Esophagus squamous epithelium (tissue), 5 donors: Measurements from ENCODE around the gene FBXW5. TPM values are rescaled to one million over a fixed set of nuclear protein-coding genes. Genes with fewer than 3 reads are reported as not detected.

Experiments
- DNase-seq: peaks from one replicate; lab custom pipeline; 2025; lab: John Stamatoyannopoulos, UW
- H3K27ac ChIP-seq, 4 donors: fragments of 200-600 bp; sonication (generic); one replicate each; pipeline ENCODE4 v1.5.1; 2016 to 2019; ENCODE audit warnings: mild to moderate bottlenecking in 1 of 4
- H3K27me3 ChIP-seq, 4 donors: fragments of 200-600 bp; sonication (generic); 1 replicate in 3 of 4; 2 replicates in 1 of 4; pipeline versions ENCODE4 v1.5.1 to v1.6.0; 2017 to 2021; ENCODE audit warnings: antibody characterized with exemption in 1 of 4
- H3K36me3 ChIP-seq, 3 donors: fragments of 200-600 bp; sonication (generic); one replicate each; pipeline ENCODE4 v1.5.1; 2016 to 2019
- H3K4me1 ChIP-seq, 3 donors: fragments of 200-600 bp; sonication (generic); one replicate each; pipeline ENCODE4 v1.5.1; 2017 to 2019
- H3K4me3 ChIP-seq, 4 donors: fragments of 200-600 bp; sonication (generic); 1 replicate in 3 of 4; 2 replicates in 1 of 4; pipeline ENCODE4 v1.5.1; 2016 to 2019; ENCODE audit warnings: mild to moderate bottlenecking in 2 of 4, moderate library complexity in 1 of 4
- H3K9me3 ChIP-seq, 3 donors: fragments of 200-600 bp; sonication (generic); one replicate each; pipeline ENCODE4 v1.5.1; 2016 to 2019
- CTCF ChIP-seq, 6 experiments: fragments of 450-650 bp in 4 of 6; fragments of 200-600 bp in 2 of 6; sonication (generic) in 2 of 6; IDR thresholded peaks; one replicate each; pipeline ENCODE4 v1.5.1; 2016 to 2019; ENCODE audit warnings: antibody characterized with exemption in 6 of 6, mild to moderate bottlenecking in 4 of 6, moderate library complexity in 4 of 6
- POLR2A ChIP-seq, 4 donors: fragments of 450-650 bp; IDR thresholded peaks; one replicate each; pipeline ENCODE4 v1.6.1; 2017; ENCODE audit warnings: antibody characterized with exemption in 4 of 4, mild to moderate bottlenecking in 4 of 4, moderate library complexity in 3 of 4
- WGBS, 2 donors: methylation state at CpG; one replicate each; pipeline ENCODE4 v1.1.5; 2018; 5-methylcytosine and 5-hydroxymethylcytosine counted together
- intact Hi-C: fragments of 100-400 bp; cut with DNase I; formaldehyde crosslinking; loops from one replicate; pipeline ENCODE4 v1.15.0; 2022
- total RNA-seq, 4 donors: library from RNA; depleted of rRNA; stranded (reverse); fragments of >200 nt; gene quantifications; one replicate each; pipeline ENCODE4 v1.1.0, GENCODE V29; 2016
- donor health status: DM: yes; HTN: yes; CAD: no.

Gene FBXW5
- total RNA-seq, 4 donors from 2014 or later: 146 to 210 (median 163) TPM

GRCh38 chr9:136984464-136985026 is 40.0 kb upstream of the FBXW5 start:
- TF ChIP-seq POLR2A (IDR thresholded peaks at IDR 0.05): no peak
- no peak for TF ChIP-seq CTCF (IDR thresholded peaks at IDR 0.05)
- Histone ChIP-seq H3K4me1 (peaks cover 0 to 20% (median 0%) of the 10 kb centered on the region in 3 donors), H3K4me3 (no peak overlapping the region), H3K27ac (no peak overlapping the region), H3K9me3 (no peaks in the 10 kb centered on the region), H3K27me3 (peaks cover 3 to 63% (median 17%) of the 10 kb centered on the region in 4 donors), H3K36me3 (no peaks in the 10 kb centered on the region)
- intact Hi-C loops: no loop called here
- DNase-seq: no peak
- 48 to 54% methylated on average over 9 to 12 of the region's 29 CpGs for WGBS, 2 donors

GRCh38 chr9:136983656-136984314 is 39.2 kb upstream of the FBXW5 start:
- peaks cover 0 to 27% (median 0%) of the 10 kb centered on the region in 3 donors for H3K4me1 ChIP-seq
- intact Hi-C loops: no loop called here
- H3K36me3 ChIP-seq: no peaks in the 10 kb centered on the region
- peaks cover 3 to 63% (median 17%) of the 10 kb centered on the region in 4 donors for H3K27me3 ChIP-seq
- 67 to 86% methylated on average over 4 to 9 of the region's 11 CpGs for WGBS, 2 donors
- no peak overlapping the region for H3K4me3 ChIP-seq
- no peak for DNase-seq
- TF ChIP-seq CTCF (IDR thresholded peaks at IDR 0.05) (no peak), POLR2A (IDR thresholded peaks at IDR 0.05) (no peak)
- H3K9me3 ChIP-seq: no peaks in the 10 kb centered on the region
- H3K27ac ChIP-seq: no peak overlapping the region

GRCh38 chr9:136983167-136983566 is 38.6 kb upstream of the FBXW5 start:
- Histone ChIP-seq H3K36me3 (no peaks in the 10 kb centered on the region), H3K4me3 (no peak overlapping the region), H3K27me3 (peaks cover 3 to 61% (median 17%) of the 10 kb centered on the region in 4 donors), H3K9me3 (no peaks in the 10 kb centered on the region), H3K4me1 (peaks cover 0 to 31% (median 0%) of the 10 kb centered on the region in 3 donors), H3K27ac (no peak overlapping the region)
- TF ChIP-seq CTCF (IDR thresholded peaks at IDR 0.05) (no peak), POLR2A (IDR thresholded peaks at IDR 0.05) (no peak)
- no peak for DNase-seq
- WGBS, 2 donors: 86% methylated on average over 1 of the region's 9 CpGs; no CpG with 5 or more reads in 1 of the 2 donors
- intact Hi-C loops: no loop called here

GRCh38 chr9:136982232-136983051 is 37.9 kb upstream of the FBXW5 start, which contains the start of gene LCNL1:
Gene LCNL1, plus strand, starts transcription at chr9:136982993. Its CDS starts 594 bp downstream, at chr9:136983587.
- WGBS, 2 donors: 63 to 100% methylated on average over 1 to 8 of the region's 18 CpGs
- H3K27ac ChIP-seq: peak within 1 kb of the TSS in 2 of 4 donors; percentile 65 to 71

More at GRCh38 chr9:136982232-136983051, 37.9 kb upstream of the FBXW5 start, which contains the start of gene LCNL1:
- intact Hi-C loops: no loop called here
- Histone ChIP-seq H3K4me3 (no peak within 1 kb of the TSS), H3K36me3 (no peaks in the 10 kb centered on the region), H3K4me1 (peaks cover 0 to 38% (median 7%) of the 10 kb centered on the region in 3 donors), H3K9me3 (no peaks in the 10 kb centered on the region), H3K27me3 (peaks cover 3 to 61% (median 17%) of the 10 kb centered on the region in 4 donors)
- no peak for TF ChIP-seq POLR2A (IDR thresholded peaks at IDR 0.05)
- TF ChIP-seq CTCF (IDR thresholded peaks at IDR 0.05): no peak
- DNase-seq: no peak
